Chondrocyte (in vitro differentiated cells): Measurements from ENCODE around the gene TEX53. TPM values are rescaled to one million over a fixed set of nuclear protein-coding genes. Genes with fewer than 3 reads are reported as not detected.

Source experiments
- DNase-seq: peaks from one replicate; pipeline ENCODE4 v3.0.0; 2021; ENCODE audit warnings: mixed read lengths, low spot score
- H3K27ac Mint-ChIP-seq: one replicate; pipeline ENCODE4 v1.8.0; 2021; ENCODE audit warnings: mild to moderate bottlenecking, moderate library complexity, mixed read lengths; ENCODE audit not compliant: unreplicated experiment
- H3K27me3 Mint-ChIP-seq: 2 replicates; pipeline ENCODE4 v1.8.0; 2021; ENCODE audit warnings: low read depth, mixed read lengths
- H3K36me3 Mint-ChIP-seq: 2 replicates; pipeline ENCODE4 v1.8.0; 2021; ENCODE audit warnings: low read depth, mixed read lengths
- H3K4me1 Mint-ChIP-seq: 2 replicates; pipeline ENCODE4 v1.8.0; 2021; ENCODE audit warnings: low read depth, mild to moderate bottlenecking, mixed read lengths
- H3K4me3 Mint-ChIP-seq: one replicate; pipeline ENCODE4 v1.8.0; 2021; ENCODE audit warnings: mild to moderate bottlenecking, moderate library complexity, mixed read lengths; ENCODE audit not compliant: unreplicated experiment
- H3K9me3 Mint-ChIP-seq: 2 replicates; pipeline ENCODE4 v1.8.0; 2021; ENCODE audit warnings: low read depth, mixed read lengths
- total RNA-seq: library from RNA; stranded (reverse); gene quantifications from 3 replicates; pipeline ENCODE4 v1.2.1, GENCODE V29; 2021
- TF ChIP-seq, protein P1 (sequence below): fragments of 200-600 bp; sonication (generic); IDR thresholded peaks from 2 replicates; pipeline ENCODE4 v1.5.0; 2021; ENCODE audit warnings: antibody characterized with exemption, mild to moderate bottlenecking, moderate library complexity

Gene TEX53
- total RNA-seq, 1 donor from 2014 or later: not detected

- Mint-ChIP-seq H3K4me3 (no peak overlapping the region), H3K27me3 (no peaks in the 10 kb centered on the region), H3K27ac (no peak overlapping the region), H3K36me3 (peaks cover 31% of the 10 kb centered on the region), H3K9me3 (no peaks in the 10 kb centered on the region), H3K4me1 (no peaks in the 10 kb centered on the region)
- no peak for DNase-seq
- TF ChIP-seq, protein P1, sequence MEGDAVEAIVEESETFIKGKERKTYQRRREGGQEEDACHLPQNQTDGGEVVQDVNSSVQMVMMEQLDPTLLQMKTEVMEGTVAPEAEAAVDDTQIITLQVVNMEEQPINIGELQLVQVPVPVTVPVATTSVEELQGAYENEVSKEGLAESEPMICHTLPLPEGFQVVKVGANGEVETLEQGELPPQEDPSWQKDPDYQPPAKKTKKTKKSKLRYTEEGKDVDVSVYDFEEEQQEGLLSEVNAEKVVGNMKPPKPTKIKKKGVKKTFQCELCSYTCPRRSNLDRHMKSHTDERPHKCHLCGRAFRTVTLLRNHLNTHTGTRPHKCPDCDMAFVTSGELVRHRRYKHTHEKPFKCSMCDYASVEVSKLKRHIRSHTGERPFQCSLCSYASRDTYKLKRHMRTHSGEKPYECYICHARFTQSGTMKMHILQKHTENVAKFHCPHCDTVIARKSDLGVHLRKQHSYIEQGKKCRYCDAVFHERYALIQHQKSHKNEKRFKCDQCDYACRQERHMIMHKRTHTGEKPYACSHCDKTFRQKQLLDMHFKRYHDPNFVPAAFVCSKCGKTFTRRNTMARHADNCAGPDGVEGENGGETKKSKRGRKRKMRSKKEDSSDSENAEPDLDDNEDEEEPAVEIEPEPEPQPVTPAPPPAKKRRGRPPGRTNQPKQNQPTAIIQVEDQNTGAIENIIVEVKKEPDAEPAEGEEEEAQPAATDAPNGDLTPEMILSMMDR: no peak
Observed at GRCh38 chr9:114641967-114642366, 15.6 kb downstream of the TEX53 start.

GRCh38 chr9:114638404-114638803 is 19.2 kb downstream of the TEX53 start:
- Mint-ChIP-seq H3K4me1 (no peaks in the 10 kb centered on the region), H3K9me3 (no peaks in the 10 kb centered on the region), H3K4me3 (no peak overlapping the region), H3K27ac (no peak overlapping the region), H3K27me3 (no peaks in the 10 kb centered on the region), H3K36me3 (peaks cover 38% of the 10 kb centered on the region)
- no peak for DNase-seq
- TF ChIP-seq, protein P1: no peak

GRCh38 chr9:114634387-114634786 is 23.2 kb downstream of the TEX53 start:
- TF ChIP-seq, protein P1: no peak
- Mint-ChIP-seq H3K4me3 (no peak overlapping the region), H3K9me3 (no peaks in the 10 kb centered on the region), H3K27me3 (no peaks in the 10 kb centered on the region), H3K27ac (no peak overlapping the region), H3K36me3 (peaks cover 50% of the 10 kb centered on the region), H3K4me1 (no peaks in the 10 kb centered on the region)
- no peak for DNase-seq

GRCh38 chr9:114633438-114634089 is 24.0 kb downstream of the TEX53 start:
- H3K9me3 Mint-ChIP-seq: no peaks in the 10 kb centered on the region
- no peaks in the 10 kb centered on the region for H3K27me3 Mint-ChIP-seq
- TF ChIP-seq, protein P1: no peak
- no peak overlapping the region for H3K27ac Mint-ChIP-seq
- H3K4me3 Mint-ChIP-seq: no peak overlapping the region
- H3K36me3 Mint-ChIP-seq: peaks cover 50% of the 10 kb centered on the region
- DNase-seq: no peak
- no peaks in the 10 kb centered on the region for H3K4me1 Mint-ChIP-seq

- no peaks in the 10 kb centered on the region for H3K9me3 Mint-ChIP-seq
- H3K4me3 Mint-ChIP-seq: no peak overlapping the region
- no peaks in the 10 kb centered on the region for H3K27me3 Mint-ChIP-seq
- DNase-seq: no peak
- H3K27ac Mint-ChIP-seq: no peak overlapping the region
- TF ChIP-seq, protein P1: no peak
- no peaks in the 10 kb centered on the region for H3K4me1 Mint-ChIP-seq
- peaks cover 44% of the 10 kb centered on the region for H3K36me3 Mint-ChIP-seq
Observed at GRCh38 chr9:114631166-114631565, 26.4 kb downstream of the TEX53 start.
